ENCODE measurements around the gene CDKN1C.

CDKN1C gene

GRCh38 chr11:2863276-2863618 is 22.3 kb downstream of the CDKN1C start:
- ATAC-seq (replicated peaks; ENCODE audit: extremely low read depth, poor library complexity, severe bottlenecking) = no peak
- no peak for DNase-seq (ENCODE audit: low spot score in 2 of 2)
- Mint-ChIP-seq H3K4me1 (no peaks in the 10 kb centered on the region), H3K27me3 (peaks cover 71% of the 10 kb centered on the region), H3K27ac (ENCODE audit: low read depth) (peak overlapping the region; percentile 62), H3K36me3 (ENCODE audit: insufficient read depth) (peaks cover 3% of the 10 kb centered on the region), H3K4me3 (no peak overlapping the region), H3K9me3 (no peaks in the 10 kb centered on the region)

GRCh38 chr11:2862395-2863275 is 22.9 kb downstream of the CDKN1C start:
- no peaks in the 10 kb centered on the region for H3K9me3 Mint-ChIP-seq
- no peak overlapping the region for H3K27ac Mint-ChIP-seq (ENCODE audit: low read depth)
- no peaks in the 10 kb centered on the region for H3K4me1 Mint-ChIP-seq
- peaks cover 3% of the 10 kb centered on the region for H3K36me3 Mint-ChIP-seq (ENCODE audit: insufficient read depth)
- no peak for ATAC-seq (replicated peaks; ENCODE audit: extremely low read depth, poor library complexity, severe bottlenecking)
- no peak overlapping the region for H3K4me3 Mint-ChIP-seq
- H3K27me3 Mint-ChIP-seq = peaks cover 68% of the 10 kb centered on the region
- no peak for DNase-seq (ENCODE audit: low spot score in 2 of 2)

- Mint-ChIP-seq H3K27ac (ENCODE audit: low read depth) (no peak overlapping the region), H3K27me3 (peaks cover 50% of the 10 kb centered on the region), H3K4me1 (no peaks in the 10 kb centered on the region), H3K4me3 (no peak overlapping the region), H3K9me3 (no peaks in the 10 kb centered on the region), H3K36me3 (ENCODE audit: insufficient read depth) (peaks cover 3% of the 10 kb centered on the region)
- ATAC-seq (replicated peaks; ENCODE audit: extremely low read depth, poor library complexity, severe bottlenecking) (no peak), DNase-seq (ENCODE audit: low spot score in 2 of 2) (no peak)
Measured at GRCh38 chr11:2860636-2861035, 24.9 kb downstream of the CDKN1C start.

GRCh38 chr11:2859699-2860037 is 25.9 kb downstream of the CDKN1C start:
- H3K27ac Mint-ChIP-seq (ENCODE audit: low read depth) = no peak overlapping the region
- no peak for ATAC-seq (replicated peaks; ENCODE audit: extremely low read depth, poor library complexity, severe bottlenecking)
- no peaks in the 10 kb centered on the region for H3K9me3 Mint-ChIP-seq
- no peak for DNase-seq (ENCODE audit: low spot score in 2 of 2)
- no peak overlapping the region for H3K4me3 Mint-ChIP-seq
- peaks cover 43% of the 10 kb centered on the region for H3K27me3 Mint-ChIP-seq
- no peaks in the 10 kb centered on the region for H3K4me1 Mint-ChIP-seq
- H3K36me3 Mint-ChIP-seq (ENCODE audit: insufficient read depth) = peaks cover 3% of the 10 kb centered on the region

GRCh38 chr11:2858995-2859698 is 26.4 kb downstream of the CDKN1C start:
- H3K27me3 Mint-ChIP-seq = peaks cover 38% of the 10 kb centered on the region
- H3K27ac Mint-ChIP-seq (ENCODE audit: low read depth) = no peak overlapping the region
- DNase-seq (ENCODE audit: low spot score in 2 of 2) (no peak), ATAC-seq (replicated peaks; ENCODE audit: extremely low read depth, poor library complexity, severe bottlenecking) (no peak)
- no peak overlapping the region for H3K4me3 Mint-ChIP-seq
- H3K36me3 Mint-ChIP-seq (ENCODE audit: insufficient read depth) = peaks cover 3% of the 10 kb centered on the region
- no peaks in the 10 kb centered on the region for H3K4me1 Mint-ChIP-seq
- H3K9me3 Mint-ChIP-seq = no peaks in the 10 kb centered on the region

GRCh38 chr11:2857918-2858317 is 27.7 kb downstream of the CDKN1C start:
- DNase-seq (ENCODE audit: low spot score in 2 of 2) = no peak
- Mint-ChIP-seq H3K27ac (ENCODE audit: low read depth) (no peak overlapping the region), H3K9me3 (no peaks in the 10 kb centered on the region), H3K4me3 (no peak overlapping the region), H3K27me3 (peaks cover 28% of the 10 kb centered on the region), H3K36me3 (ENCODE audit: insufficient read depth) (peaks cover 1% of the 10 kb centered on the region), H3K4me1 (no peaks in the 10 kb centered on the region)
- no peak for ATAC-seq (replicated peaks; ENCODE audit: extremely low read depth, poor library complexity, severe bottlenecking)

- DNase-seq (ENCODE audit: low spot score in 2 of 2) = no peak
- no peaks in the 10 kb centered on the region for H3K4me1 Mint-ChIP-seq
- no peaks in the 10 kb centered on the region for H3K9me3 Mint-ChIP-seq
- peaks cover 28% of the 10 kb centered on the region for H3K27me3 Mint-ChIP-seq
- H3K36me3 Mint-ChIP-seq (ENCODE audit: insufficient read depth) = peaks cover 1% of the 10 kb centered on the region
- no peak overlapping the region for H3K27ac Mint-ChIP-seq (ENCODE audit: low read depth)
- ATAC-seq (replicated peaks; ENCODE audit: extremely low read depth, poor library complexity, severe bottlenecking) = no peak
- H3K4me3 Mint-ChIP-seq = no peak overlapping the region
Measured at GRCh38 chr11:2857276-2857675, 28.3 kb downstream of the CDKN1C start.

- ATAC-seq (replicated peaks; ENCODE audit: extremely low read depth, poor library complexity, severe bottlenecking) (no peak), DNase-seq (ENCODE audit: low spot score in 2 of 2) (no peak)
- peaks cover 8% of the 10 kb centered on the region for H3K27me3 Mint-ChIP-seq
- H3K9me3 Mint-ChIP-seq = no peaks in the 10 kb centered on the region
- peaks cover 3% of the 10 kb centered on the region for H3K36me3 Mint-ChIP-seq (ENCODE audit: insufficient read depth)
- no peaks in the 10 kb centered on the region for H3K4me1 Mint-ChIP-seq
- H3K27ac Mint-ChIP-seq (ENCODE audit: low read depth) = no peak overlapping the region
- no peak overlapping the region for H3K4me3 Mint-ChIP-seq
Measured at GRCh38 chr11:2855162-2855561, 30.4 kb downstream of the CDKN1C start.

GRCh38 chr11:2853997-2854560 is 31.5 kb downstream of the CDKN1C start:
- H3K4me1 Mint-ChIP-seq = no peaks in the 10 kb centered on the region
- no peaks in the 10 kb centered on the region for H3K27me3 Mint-ChIP-seq
- no peak for ATAC-seq (replicated peaks; ENCODE audit: extremely low read depth, poor library complexity, severe bottlenecking)
- no peak for DNase-seq (ENCODE audit: low spot score in 2 of 2)
- H3K27ac Mint-ChIP-seq (ENCODE audit: low read depth) = no peak overlapping the region
- no peaks in the 10 kb centered on the region for H3K9me3 Mint-ChIP-seq
- peaks cover 3% of the 10 kb centered on the region for H3K36me3 Mint-ChIP-seq (ENCODE audit: insufficient read depth)
- H3K4me3 Mint-ChIP-seq = no peak overlapping the region

- Mint-ChIP-seq H3K36me3 (ENCODE audit: insufficient read depth) (peaks cover 3% of the 10 kb centered on the region), H3K4me1 (no peaks in the 10 kb centered on the region), H3K27ac (ENCODE audit: low read depth) (no peak overlapping the region), H3K4me3 (no peak overlapping the region), H3K9me3 (no peaks in the 10 kb centered on the region), H3K27me3 (no peaks in the 10 kb centered on the region)
- no peak for DNase-seq (ENCODE audit: low spot score in 2 of 2)
- ATAC-seq (replicated peaks; ENCODE audit: extremely low read depth, poor library complexity, severe bottlenecking) = no peak
Measured at GRCh38 chr11:2853401-2853800, 32.2 kb downstream of the CDKN1C start.

GRCh38 chr11:2849994-2850770 is 35.4 kb downstream of the CDKN1C start:
- no peak overlapping the region for H3K27ac Mint-ChIP-seq (ENCODE audit: low read depth)
- ATAC-seq (replicated peaks; ENCODE audit: extremely low read depth, poor library complexity, severe bottlenecking) (no peak), DNase-seq (ENCODE audit: low spot score in 2 of 2) (no peak)
- H3K36me3 Mint-ChIP-seq (ENCODE audit: insufficient read depth) = peaks cover 3% of the 10 kb centered on the region
- H3K9me3 Mint-ChIP-seq = no peaks in the 10 kb centered on the region
- H3K4me3 Mint-ChIP-seq = no peak overlapping the region
- H3K27me3 Mint-ChIP-seq = no peaks in the 10 kb centered on the region
- H3K4me1 Mint-ChIP-seq = no peaks in the 10 kb centered on the region

GRCh38 chr11:2848497-2848896 is 37.1 kb downstream of the CDKN1C start:
- no peak overlapping the region for H3K4me3 Mint-ChIP-seq
- no peaks in the 10 kb centered on the region for H3K4me1 Mint-ChIP-seq
- H3K27me3 Mint-ChIP-seq = no peaks in the 10 kb centered on the region
- peaks cover 3% of the 10 kb centered on the region for H3K36me3 Mint-ChIP-seq (ENCODE audit: insufficient read depth)
- no peak for DNase-seq (ENCODE audit: low spot score in 2 of 2)
- H3K9me3 Mint-ChIP-seq = no peaks in the 10 kb centered on the region
- ATAC-seq (replicated peaks; ENCODE audit: extremely low read depth, poor library complexity, severe bottlenecking) = no peak
- H3K27ac Mint-ChIP-seq (ENCODE audit: low read depth) = no peak overlapping the region

Data from central memory CD8-positive, alpha-beta T cell (primary cell).